Pulmonary artery endothelial cell (primary cell): ENCODE data around the gene ZDHHC4. TPM values are rescaled to one million over a fixed set of nuclear protein-coding genes. Genes with fewer than 3 reads are reported as not detected.
"Not testable (repeated sequence)": the region's sequence is repeated elsewhere in the genome, so short reads cannot be mapped to it uniquely, and the experiment has no call there.

Experiments
- DNase-seq: peaks from one replicate; pipeline ENCODE4 v3.0.0-alpha.2; 2011; ENCODE audit warnings: low read depth, low spot score
- total RNA-seq: library from RNA; depleted of rRNA; stranded (reverse); fragments of >200 nt; gene quantifications from 2 replicates; pipeline ENCODE4 v1.2.3, GENCODE V29; 2014

The ZDHHC4 gene
- total RNA-seq, 1 donor from 2014 or later: 53.7 TPM

GRCh38 chr7:6559896-6560295 is 17.4 kb upstream of the ZDHHC4 start:
- no peak for DNase-seq

- DNase-seq: no peak
Observed at GRCh38 chr7:6562106-6562505, 15.1 kb upstream of the ZDHHC4 start.

GRCh38 chr7:6563936-6564770 is 13.1 kb upstream of the ZDHHC4 start:
- no peak for DNase-seq

- DNase-seq: no peak
Observed at GRCh38 chr7:6565655-6566054, 11.6 kb upstream of the ZDHHC4 start.

- DNase-seq: no peak
Observed at GRCh38 chr7:6567886-6568285, 9.4 kb upstream of the ZDHHC4 start.

- DNase-seq: no peak
Observed at GRCh38 chr7:6571160-6571779, 6.0 kb upstream of the ZDHHC4 start.

- DNase-seq: no peak
Observed at GRCh38 chr7:6575281-6576023, 1.8 kb upstream of the ZDHHC4 start.

GRCh38 chr7:6576024-6576866 is 1.0 kb upstream of the ZDHHC4 start:
- DNase-seq: no peak

GRCh38 chr7:6576867-6577368 is 336 bp upstream of the ZDHHC4 start:
- DNase-seq: not testable (repeated sequence)

- no peak for DNase-seq
Observed at GRCh38 chr7:6578114-6579084, 1.1 kb downstream of the ZDHHC4 start.

- DNase-seq: no peak
Observed at GRCh38 chr7:6579446-6579845, 2.2 kb downstream of the ZDHHC4 start.

- DNase-seq: not testable (repeated sequence)
Observed at GRCh38 chr7:6585746-6586432, 8.6 kb downstream of the ZDHHC4 start.

- no peak for DNase-seq
Observed at GRCh38 chr7:6588566-6588965, 11.3 kb downstream of the ZDHHC4 start.

GRCh38 chr7:6589151-6589828 is 12.0 kb downstream of the ZDHHC4 start:
- DNase-seq: no peak

- peak; percentile 22 for DNase-seq
Observed at GRCh38 chr7:6589829-6590644, 12.8 kb downstream of the ZDHHC4 start, which contains the start of gene INTS15. Gene INTS15 (plus strand): TSS chr7:6590021. CDS start chr7:6590284, 263 bp downstream.

GRCh38 chr7:6590645-6591110 is 13.4 kb downstream of the ZDHHC4 start:
- no peak for DNase-seq

GRCh38 chr7:6600093-6600492 is 22.8 kb downstream of the ZDHHC4 start:
- no peak for DNase-seq

GRCh38 chr7:6604458-6604857 is 27.2 kb downstream of the ZDHHC4 start:
- no peak for DNase-seq
